ENCODE data around the gene TRIO.

GRCh38 chr5:14201325-14202045 is 58.3 kb downstream of the TRIO start:
- TF ChIP-seq CTCF (IDR thresholded peaks at IDR 0.05) (no peak), POLR2A (IDR thresholded peaks at IDR 0.05) (no peak)
